Right hindlimb (tissue), 1 donor: Measurements from ENCODE around the gene NR2F1.

Experiments
- DNase-seq: peaks from one replicate; pipeline ENCODE4 v3.0.0-alpha.2; 2018

The NR2F1 gene

GRCh38 chr5:93642526-93642925 lies 59.5 kb downstream of the NR2F1 start:
- no peak for DNase-seq
